Panc1 (cell line): ENCODE data around the gene WWTR1. TPM values are rescaled to one million over a fixed set of nuclear protein-coding genes. Genes with fewer than 3 reads are reported as not detected.
A peak's percentile ranks its signal among the peaks of the same experiment; 100 is the strongest.

Source experiments
- ATAC-seq: fragments of 200-7000 bp; cut with Tn5 transposase; 2 replicates; pipeline ENCODE4 v1.9.1; 2020; ENCODE audit warnings: mild to moderate bottlenecking, moderate library complexity
- BruUV-seq: library from RNA; stranded (reverse); fragments of 400-500 nt; replicated peaks from 2 replicates; lab custom pipeline; 2021; lab: Mats Ljungman, UMichigan
- CTCF ChIA-PET: fragments of 300-600 bp; sonication (Branson Sonifier 250); formaldehyde crosslinking; loops from one replicate; lab custom pipeline; 2022; ENCODE audit warnings: antibody characterized with exemption; lab: Charles Lee
- POLR2A ChIA-PET: fragments of 300-600 bp; sonication (Branson Sonifier 250); formaldehyde crosslinking; loops from one replicate; lab custom pipeline; 2022; ENCODE audit warnings: antibody characterized with exemption; lab: Charles Lee
- DNase-seq: peaks from one replicate; pipeline ENCODE4 v3.0.0-alpha.2; 2010; ENCODE audit warnings: low read depth, low spot score
- H3K27ac ChIP-seq: 2 replicates; pipeline ENCODE4 v1.5.1; 2011; ENCODE audit warnings: mild to moderate bottlenecking, low read length, inconsistent platforms
- H3K27me3 ChIP-seq: fragments of 200-500 bp; sonication (Bioruptor generic); 2 replicates; pipeline ENCODE4 v1.6.0; 2014; ENCODE audit warnings: low read length, inconsistent platforms; ENCODE audit not compliant: control insufficient read depth, insufficient read depth
- H3K36me3 ChIP-seq: fragments of 200-500 bp; sonication (Bioruptor generic); 2 replicates; pipeline ENCODE4 v1.5.1; 2014; ENCODE audit warnings: inconsistent platforms, mild to moderate bottlenecking, low read length, moderate library complexity; ENCODE audit not compliant: control insufficient read depth, insufficient read depth
- H3K4me1 ChIP-seq: 2 replicates; pipeline ENCODE4 v1.5.1; 2011; ENCODE audit warnings: inconsistent platforms, mild to moderate bottlenecking, low read length, moderate library complexity; ENCODE audit not compliant: control insufficient read depth, insufficient read depth
- H3K4me3 ChIP-seq, 2 experiments: 2 replicates each; pipeline ENCODE4 v1.5.1; 2011 to 2012; ENCODE audit warnings: low read depth in 2 of 2, low read length in 2 of 2, mild to moderate bottlenecking in 2 of 2, inconsistent platforms in 1 of 2, moderate library complexity in 1 of 2
- H3K9me3 ChIP-seq: fragments of 200-500 bp; sonication (Bioruptor generic); 2 replicates; pipeline ENCODE4 v1.5.1; 2014; ENCODE audit warnings: low read depth, mild to moderate bottlenecking, inconsistent platforms, low read length, moderate library complexity; ENCODE audit not compliant: control insufficient read depth, insufficient read depth
- POLR2AphosphoS5 ChIP-seq: IDR thresholded peaks from 2 replicates; pipeline ENCODE4 v1.6.1; 2012; ENCODE audit warnings: mild to moderate bottlenecking, low read depth, low read length, moderate library complexity
- SIN3A ChIP-seq: IDR thresholded peaks from 2 replicates; pipeline ENCODE4 v1.6.1; 2012; ENCODE audit warnings: low read depth, mild to moderate bottlenecking, low read length, moderate library complexity, borderline replicate concordance; ENCODE audit not compliant: insufficient read depth
- TCF7L2 ChIP-seq: IDR thresholded peaks from 2 replicates; pipeline ENCODE4 v1.6.1; 2011; ENCODE audit warnings: mild to moderate bottlenecking, low read depth, low read length, inconsistent platforms
- in situ Hi-C: cut with HindIII; loops from 2 replicates; pipeline ENCODE4 v1.10.0; 2016; ENCODE audit warnings: low sequenced_read_pairs, low pct_unique_long_range_greater_than_20kb
- intact Hi-C: fragments of 100-400 bp; cut with micrococcal nuclease; formaldehyde crosslinking; loops from one replicate; pipeline ENCODE4 v1.10.0; 2022; ENCODE audit not compliant: unreplicated experiment
- total RNA-seq: library from RNA; stranded (reverse); gene quantifications from one replicate; pipeline ENCODE4 v1.2.1, GENCODE V29; 2021; ENCODE audit not compliant: unreplicated experiment
- TF ChIP-seq, protein P1 (sequence below): fragments of 450-650 bp; IDR thresholded peaks from 2 replicates; pipeline ENCODE4 v1.5.1; 2017; ENCODE audit warnings: mild to moderate bottlenecking

Gene WWTR1
- total RNA-seq, 1 experiment from 2014 or later: 298 TPM

DNA sequence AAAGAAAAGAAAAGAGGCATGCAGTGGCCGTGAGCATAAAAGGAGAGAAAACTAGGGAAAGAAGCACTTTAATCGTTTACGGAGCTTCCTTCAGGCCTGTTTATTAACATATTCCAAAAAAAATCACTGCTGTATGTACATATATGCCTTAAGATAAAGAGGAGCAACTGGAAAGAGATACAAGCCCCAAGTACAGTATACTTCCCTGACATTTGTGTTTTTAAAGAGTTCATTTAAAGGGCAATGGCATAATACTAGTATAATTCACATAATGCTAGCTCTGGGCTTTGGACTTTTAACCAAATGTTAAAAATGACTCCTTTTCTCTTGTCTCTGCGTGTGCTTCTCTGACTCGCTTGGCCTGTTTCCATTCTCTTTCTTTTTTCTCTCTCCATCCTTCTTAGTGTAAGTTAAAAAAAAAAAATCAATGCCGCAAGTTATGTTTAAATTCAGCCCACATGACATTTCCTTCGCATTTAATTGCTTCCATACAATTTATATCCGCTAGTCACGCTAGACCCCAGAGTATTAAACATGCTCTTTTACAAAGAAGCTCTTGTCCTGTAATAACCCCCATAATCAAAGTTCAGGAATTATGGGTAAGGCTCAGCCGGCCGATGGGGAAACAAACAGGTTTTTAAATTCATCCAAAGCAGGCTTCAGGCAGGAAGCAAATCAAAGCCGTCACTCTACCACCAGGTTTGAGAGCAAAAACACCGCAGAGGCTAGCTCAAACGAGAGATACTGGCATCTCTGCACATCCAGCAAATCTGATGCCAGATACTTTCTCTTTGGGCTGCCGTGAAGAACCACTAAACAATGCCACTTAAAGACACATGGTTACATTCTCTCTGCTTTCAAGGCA lies 19.4 kb downstream of the WWTR1 start:
- ChIA-PET POLR2A (interaction anchor here (0.5 to 1.4 kb wide), 3 partner anchors 11 to 182 kb away, joined by 3 read pairs; no protein-coding TSS in a partner anchor), CTCF (interaction anchor here (0.5 to 0.6 kb wide), 2 partner anchors 27 to 113 kb away, joined by 3 to 5 read pairs; no protein-coding TSS in a partner anchor)
- H3K9me3 ChIP-seq: no peaks in the 10 kb centered on the region
- TF ChIP-seq POLR2AphosphoS5 (peak; percentile 50), TCF7L2 (no peak)
- no peak for DNase-seq
- peak; percentile 61 for ATAC-seq
- peaks cover 86% of the 10 kb centered on the region for H3K4me1 ChIP-seq
- peak overlapping the region; percentile 90 for H3K27ac ChIP-seq
- intact Hi-C loops: no loop called here
- BruUV-seq: TSS peak; percentile 14
- no peaks in the 10 kb centered on the region for H3K27me3 ChIP-seq
- peak overlapping the region; percentile 19 to 40 for H3K4me3 ChIP-seq
- peaks cover 25% of the 10 kb centered on the region for H3K36me3 ChIP-seq
- in situ Hi-C loops: no loop called here

DNA sequence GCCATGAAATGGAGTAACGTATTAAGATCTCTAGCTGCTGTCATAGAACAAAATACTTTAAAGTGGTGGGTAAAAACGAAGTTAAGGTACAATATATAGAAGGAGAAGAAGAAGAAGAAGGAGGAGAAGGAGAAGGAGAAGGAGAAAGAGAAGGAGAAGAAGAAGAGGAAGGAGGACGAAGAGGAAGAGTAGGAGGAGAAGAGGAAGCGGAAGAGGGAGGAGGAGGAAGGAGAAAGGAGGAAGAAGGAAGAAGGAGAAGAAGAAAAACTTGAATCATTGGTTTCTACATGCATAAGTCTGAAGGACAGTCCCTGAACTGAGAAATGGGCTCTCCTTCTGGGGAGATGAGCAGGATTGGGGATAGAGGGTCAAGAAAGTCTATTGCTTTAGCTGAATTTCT lies 22.4 kb downstream of the WWTR1 start:
- intact Hi-C loops: no loop called here
- Histone ChIP-seq H3K27ac (peak overlapping the region; percentile 63), H3K36me3 (peaks cover 12% of the 10 kb centered on the region), H3K9me3 (no peaks in the 10 kb centered on the region), H3K4me3 (no peak overlapping the region), H3K27me3 (no peaks in the 10 kb centered on the region), H3K4me1 (peaks cover 70% of the 10 kb centered on the region)
- POLR2A ChIA-PET: interaction anchor here (0.7 kb wide), 1 partner anchor 21 kb away, joined by 3 read pairs; no protein-coding TSS in a partner anchor
- no TSS peak for BruUV-seq
- no peak for ATAC-seq
- CTCF ChIA-PET: no interaction called here
- in situ Hi-C loops: no loop called here
- no peak for DNase-seq
- TF ChIP-seq TCF7L2: no peak
- TF ChIP-seq SIN3A: no peak
- TF ChIP-seq, protein P1, sequence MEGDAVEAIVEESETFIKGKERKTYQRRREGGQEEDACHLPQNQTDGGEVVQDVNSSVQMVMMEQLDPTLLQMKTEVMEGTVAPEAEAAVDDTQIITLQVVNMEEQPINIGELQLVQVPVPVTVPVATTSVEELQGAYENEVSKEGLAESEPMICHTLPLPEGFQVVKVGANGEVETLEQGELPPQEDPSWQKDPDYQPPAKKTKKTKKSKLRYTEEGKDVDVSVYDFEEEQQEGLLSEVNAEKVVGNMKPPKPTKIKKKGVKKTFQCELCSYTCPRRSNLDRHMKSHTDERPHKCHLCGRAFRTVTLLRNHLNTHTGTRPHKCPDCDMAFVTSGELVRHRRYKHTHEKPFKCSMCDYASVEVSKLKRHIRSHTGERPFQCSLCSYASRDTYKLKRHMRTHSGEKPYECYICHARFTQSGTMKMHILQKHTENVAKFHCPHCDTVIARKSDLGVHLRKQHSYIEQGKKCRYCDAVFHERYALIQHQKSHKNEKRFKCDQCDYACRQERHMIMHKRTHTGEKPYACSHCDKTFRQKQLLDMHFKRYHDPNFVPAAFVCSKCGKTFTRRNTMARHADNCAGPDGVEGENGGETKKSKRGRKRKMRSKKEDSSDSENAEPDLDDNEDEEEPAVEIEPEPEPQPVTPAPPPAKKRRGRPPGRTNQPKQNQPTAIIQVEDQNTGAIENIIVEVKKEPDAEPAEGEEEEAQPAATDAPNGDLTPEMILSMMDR: no peak
- TF ChIP-seq POLR2AphosphoS5: peak; percentile 29; the same call in 1 of the 2 replicates

DNA sequence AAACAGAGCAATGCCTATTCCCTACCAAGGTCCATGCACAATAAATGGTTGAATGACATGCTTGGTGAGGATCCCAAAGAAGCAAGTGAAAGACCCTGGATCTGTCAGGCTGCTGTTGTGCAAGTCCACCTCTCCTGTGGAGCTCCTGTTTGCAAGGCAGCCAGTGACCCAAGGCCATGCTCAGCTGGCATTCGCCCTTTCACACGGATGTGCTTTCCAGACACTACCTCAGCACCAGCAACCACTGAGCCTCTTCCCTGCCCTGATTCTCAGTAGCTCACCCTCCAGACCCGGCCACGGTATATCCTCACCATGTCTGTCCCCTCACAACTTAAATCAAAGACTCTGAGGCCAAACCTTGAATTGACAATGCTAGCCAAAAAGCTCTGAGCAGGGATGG lies 23.3 kb downstream of the WWTR1 start:
- intact Hi-C loops: no loop called here
- Histone ChIP-seq H3K27ac (peak overlapping the region; percentile 58), H3K36me3 (peaks cover 12% of the 10 kb centered on the region), H3K27me3 (no peaks in the 10 kb centered on the region), H3K9me3 (no peaks in the 10 kb centered on the region), H3K4me1 (peaks cover 70% of the 10 kb centered on the region), H3K4me3 (no peak overlapping the region)
- DNase-seq (no peak), ATAC-seq (0 out of 2 replicates have a peak, but pooled peaks have one; percentile 4)
- ChIA-PET CTCF (no interaction called here), POLR2A (no interaction called here)
- no TSS peak for BruUV-seq
- in situ Hi-C loops: no loop called here
- no peak for TF ChIP-seq TCF7L2
- peak; percentile 44; the same call in 1 of the 2 replicates for TF ChIP-seq POLR2AphosphoS5
